ENCODE results near the gene LMCD1. TPM values are rescaled to one million over a fixed set of nuclear protein-coding genes. Genes with fewer than 3 reads are reported as not detected.

The LMCD1 gene
- total and polyA plus RNA-seq, 12 donors: 18.6 to 459 (median 45.7) TPM

- no peak for TF ChIP-seq CTCF (IDR thresholded peaks at IDR 0.05)
- ATAC-seq: no peak
- H3K4me1 ChIP-seq: peaks cover 0 to 20% (median 8%) of the 10 kb centered on the region in 9 donors
- H3K9me3 ChIP-seq: peaks cover 0 to 13% (median 0%) of the 10 kb centered on the region in 11 donors
- no peaks in the 10 kb centered on the region for H3K27me3 ChIP-seq
- no peak for DNase-seq
- intact Hi-C loops (cut with DNase I): loop anchor here in 1 of 10 donors (5.0 kb wide), 1 partner anchor 1369 kb away; no protein-coding TSS in a partner anchor
- H3K4me3 ChIP-seq: no peak overlapping the region
- 93 to 96% methylated on average over 3 of the region's 3 CpGs for WGBS, 2 donors
- peaks cover 0 to 6% (median 0%) of the 10 kb centered on the region in 9 donors for H3K36me3 ChIP-seq
- no peak overlapping the region for H3K27ac ChIP-seq
Observed at GRCh38 chr3:8581373-8581772, 79.8 kb downstream of the LMCD1 start.

- H3K36me3 ChIP-seq: peaks cover 0 to under 1% (median 0%) of the 10 kb centered on the region in 9 donors
- no peak overlapping the region for H3K27ac ChIP-seq
- 94 to 95% methylated on average over 6 of the region's 6 CpGs for WGBS, 2 donors
- no peak for ATAC-seq
- no peak overlapping the region for H3K4me3 ChIP-seq
- H3K4me1 ChIP-seq: peaks cover 0 to 20% (median 8%) of the 10 kb centered on the region in 9 donors
- intact Hi-C loops (cut with DNase I): loop anchor here in 1 of 10 donors (5.0 kb wide), 1 partner anchor 1370 kb away; no protein-coding TSS in a partner anchor
- TF ChIP-seq CTCF (IDR thresholded peaks at IDR 0.05): no peak
- peaks cover 0 to 13% (median 0%) of the 10 kb centered on the region in 11 donors for H3K9me3 ChIP-seq
- H3K27me3 ChIP-seq: no peaks in the 10 kb centered on the region
- DNase-seq: no peak
Observed at GRCh38 chr3:8581806-8582445, 80.3 kb downstream of the LMCD1 start.

- no peak for ATAC-seq
Observed at GRCh38 chr3:8584661-8585060, 83.0 kb downstream of the LMCD1 start.

More at GRCh38 chr3:8584661-8585060, 83.0 kb downstream of the LMCD1 start:
- Histone ChIP-seq H3K9me3 (peaks cover 0 to 5% (median 0%) of the 10 kb centered on the region in 11 donors), H3K36me3 (no peaks in the 10 kb centered on the region), H3K4me3 (no peak overlapping the region), H3K27ac (no peak overlapping the region), H3K27me3 (no peaks in the 10 kb centered on the region), H3K4me1 (no peaks in the 10 kb centered on the region)
- WGBS, 2 donors: 94 to 98% methylated on average over 2 of the region's 2 CpGs
- no peak for TF ChIP-seq CTCF (IDR thresholded peaks at IDR 0.05)
- intact Hi-C loops (cut with DNase I): loop anchor here in 1 of 10 donors (5.0 kb wide), 1 partner anchor 1372 kb away; no protein-coding TSS in a partner anchor
- DNase-seq: no peak

Measured in heart right ventricle (tissue), 16 donors.